GM19099 (cell line): Measurements from ENCODE around the gene CT45A10.
"Not testable (repeated sequence)": the region's sequence is repeated elsewhere in the genome, so short reads cannot be mapped to it uniquely, and the experiment has no call there.

ENCODE experiments used
- POLR2A ChIP-seq: IDR thresholded peaks from 3 replicates; pipeline ENCODE4 v1.6.1; 2011; ENCODE audit warnings: low read depth; ENCODE audit not compliant: insufficient read length; ENCODE audit errors: extremely low read depth

CT45A10 gene, protein sequence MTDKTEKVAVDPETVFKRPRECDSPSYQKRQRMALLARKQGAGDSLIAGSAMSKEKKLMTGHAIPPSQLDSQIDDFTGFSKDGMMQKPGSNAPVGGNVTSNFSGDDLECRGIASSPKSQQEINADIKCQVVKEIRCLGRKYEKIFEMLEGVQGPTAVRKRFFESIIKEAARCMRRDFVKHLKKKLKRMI

DNA sequence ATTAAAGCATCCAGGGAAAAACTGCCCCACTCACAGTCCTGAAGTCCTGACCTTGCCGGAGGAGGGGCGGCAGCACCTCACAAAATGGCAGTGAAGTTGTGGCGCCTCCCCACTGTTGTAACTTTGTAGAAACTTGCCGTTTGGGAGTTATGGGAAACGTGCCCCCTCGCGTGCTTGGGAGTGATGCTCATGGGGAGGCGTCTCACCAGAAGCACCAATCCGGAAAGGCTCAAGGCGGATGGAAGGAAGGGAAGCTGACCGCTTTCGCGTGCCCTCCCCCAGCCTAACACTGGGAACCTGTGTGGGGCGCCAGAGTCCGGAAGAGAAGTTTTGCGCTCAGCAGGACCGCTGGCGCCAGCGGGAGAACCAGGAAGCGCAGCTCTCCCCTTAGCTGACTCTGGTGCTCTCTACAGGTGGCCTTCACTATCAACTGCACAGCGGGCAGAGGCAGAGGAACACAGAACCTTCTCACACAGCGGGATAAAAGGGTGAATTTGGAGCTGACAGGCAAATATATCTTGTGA, at the start of gene CT45A10, which contains the start of gene SAGE1:
TSS of gene CT45A10 (minus strand) at position 151 of the 524 bp plus-strand sequence. CDS start 8,100 bp downstream, outside the sequence.
TSS of gene SAGE1 (plus strand) at position 423 of the 524 bp plus-strand sequence. CDS start 2,527 bp downstream, outside the sequence.
- TF ChIP-seq POLR2A = no peak

DNA sequence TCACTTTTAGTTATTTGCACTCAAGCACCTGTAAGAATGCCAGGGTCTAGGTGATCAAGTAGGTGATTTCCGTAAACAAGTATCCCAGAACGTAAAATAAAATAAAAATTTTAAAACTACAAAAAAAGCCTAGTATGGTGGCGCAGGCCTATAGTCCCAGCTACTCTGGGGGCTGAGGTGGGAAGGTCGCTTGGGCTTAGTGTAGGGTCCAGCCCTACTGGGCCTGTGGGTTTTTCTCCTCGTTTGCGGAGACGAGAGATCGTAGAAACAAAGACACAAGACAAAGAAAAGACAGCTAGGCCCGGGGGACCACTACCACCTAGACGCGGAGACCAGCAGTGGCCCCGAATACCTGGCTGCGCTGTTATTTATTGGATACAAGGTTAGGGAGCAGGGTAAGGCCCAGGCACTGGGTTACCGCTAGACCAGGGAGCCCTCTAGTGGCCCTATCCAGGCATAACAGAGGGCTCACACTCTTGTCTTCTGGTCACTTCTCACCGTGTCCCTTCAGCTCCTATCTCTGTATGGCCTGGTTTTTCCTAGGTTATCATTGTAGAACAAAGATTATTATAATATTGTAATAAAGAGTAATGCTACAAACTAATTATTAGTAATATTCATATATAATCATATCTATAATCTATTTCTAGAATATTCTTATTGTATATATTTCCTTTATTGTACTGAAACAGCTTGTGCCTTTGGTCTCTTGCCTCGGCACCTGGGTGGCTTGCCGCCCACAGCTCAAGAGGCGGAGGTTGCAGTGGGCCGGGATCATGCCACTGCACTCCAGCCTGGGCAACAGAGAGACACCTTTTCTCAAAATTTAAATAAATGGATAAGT, 38.6 kb upstream of the CT45A10 start:
- TF ChIP-seq POLR2A = no peak

DNA sequence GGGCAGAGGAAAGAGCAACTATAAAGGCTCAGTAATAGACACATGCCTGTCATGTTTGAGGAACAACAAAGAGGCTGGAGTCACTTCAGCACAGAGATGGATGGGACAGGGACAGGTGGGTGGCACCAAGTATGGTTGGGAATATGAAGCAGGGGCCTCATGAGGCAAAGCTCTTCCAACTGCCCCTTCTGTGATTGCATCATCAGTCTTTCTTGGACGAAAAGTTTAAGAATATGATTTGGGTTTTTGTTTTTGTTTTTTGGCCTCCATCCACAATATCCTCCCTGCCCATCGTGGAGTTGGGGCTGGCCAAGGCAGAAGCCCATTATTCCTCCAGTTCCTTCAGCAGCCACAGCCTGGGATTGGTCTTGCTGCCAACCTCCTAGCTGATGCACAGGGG, 34.7 kb upstream of the CT45A10 start:
- no peak for TF ChIP-seq POLR2A

DNA sequence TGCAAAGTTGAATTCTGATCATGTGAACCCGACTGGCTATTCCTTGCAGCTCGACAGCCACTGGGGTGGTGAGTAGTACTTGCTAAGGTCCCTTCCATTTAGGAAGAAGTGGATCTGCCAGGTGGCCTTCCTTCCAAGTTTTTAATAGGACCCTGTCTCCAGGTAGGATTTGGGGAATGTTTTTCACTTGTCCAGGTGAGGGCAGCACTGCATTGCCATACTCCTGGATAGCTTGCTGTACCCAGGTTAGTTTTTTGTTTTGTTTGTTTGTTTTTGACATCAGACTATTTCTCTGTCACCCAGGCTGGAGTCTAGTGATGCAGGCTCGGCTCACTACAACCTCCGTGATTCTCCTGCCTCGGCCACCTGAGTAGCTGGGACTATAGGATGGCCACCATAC, 30.1 kb upstream of the CT45A10 start:
- no peak for TF ChIP-seq POLR2A

DNA sequence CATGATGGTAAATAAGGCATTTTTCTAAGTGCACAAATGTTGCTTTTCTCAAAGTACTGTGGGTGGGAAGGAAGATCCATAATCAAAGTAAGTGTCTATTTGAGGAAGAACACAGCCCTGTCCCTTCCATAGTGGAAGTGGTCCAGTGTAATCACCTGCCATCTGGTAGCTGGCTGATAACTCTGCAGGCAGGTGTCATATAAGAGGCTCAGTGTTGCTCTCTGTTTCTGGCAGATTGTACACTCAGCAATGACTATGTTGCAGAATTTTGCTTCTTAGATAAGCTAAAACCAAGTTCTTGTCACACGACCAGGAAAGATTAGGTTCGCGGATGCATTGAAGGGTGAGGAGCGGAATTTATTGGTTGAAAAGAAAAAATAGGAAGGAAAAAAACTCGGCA, 21.2 kb upstream of the CT45A10 start:
- TF ChIP-seq POLR2A = no peak

DNA sequence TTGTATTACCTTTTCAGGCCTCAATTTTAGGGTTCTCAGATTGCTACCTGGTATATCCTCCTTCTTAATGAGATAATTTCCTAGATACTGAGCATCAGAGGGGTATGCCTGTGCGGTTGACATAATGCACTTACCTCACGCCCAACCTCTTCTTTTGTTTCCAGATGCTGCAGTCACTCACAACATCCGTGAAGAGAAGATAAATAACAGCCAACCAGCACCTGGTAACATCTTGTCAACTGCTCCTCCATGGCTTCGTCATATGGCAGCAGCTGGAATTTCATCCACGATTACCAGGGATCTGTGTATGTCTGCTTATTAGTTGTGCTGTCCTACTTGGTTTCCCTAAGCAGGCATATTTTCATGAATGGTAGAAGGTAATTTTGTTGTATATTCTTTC, 17.0 kb upstream of the CT45A10 start:
- TF ChIP-seq POLR2A = no peak

DNA sequence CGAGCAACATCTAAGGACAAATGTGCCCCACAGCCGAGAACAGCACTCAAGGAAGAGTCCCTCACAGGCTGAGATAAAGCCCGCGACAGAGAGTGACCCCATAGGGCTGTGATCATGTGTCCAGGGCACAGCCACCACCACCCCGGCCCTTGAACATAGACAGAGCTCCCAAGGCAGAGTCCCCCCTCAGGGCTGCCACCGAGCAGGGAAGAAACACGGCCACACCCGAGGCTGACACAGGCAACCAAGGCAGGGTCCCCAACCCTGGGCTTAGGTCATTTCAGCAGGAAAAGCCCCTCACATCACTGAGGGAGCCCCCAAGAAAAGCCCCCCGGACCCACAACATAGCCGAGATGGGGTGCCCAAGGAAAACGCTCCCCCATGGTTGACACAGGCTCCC, 463 bp downstream of the CT45A10 start:
- TF ChIP-seq POLR2A = no peak

DNA sequence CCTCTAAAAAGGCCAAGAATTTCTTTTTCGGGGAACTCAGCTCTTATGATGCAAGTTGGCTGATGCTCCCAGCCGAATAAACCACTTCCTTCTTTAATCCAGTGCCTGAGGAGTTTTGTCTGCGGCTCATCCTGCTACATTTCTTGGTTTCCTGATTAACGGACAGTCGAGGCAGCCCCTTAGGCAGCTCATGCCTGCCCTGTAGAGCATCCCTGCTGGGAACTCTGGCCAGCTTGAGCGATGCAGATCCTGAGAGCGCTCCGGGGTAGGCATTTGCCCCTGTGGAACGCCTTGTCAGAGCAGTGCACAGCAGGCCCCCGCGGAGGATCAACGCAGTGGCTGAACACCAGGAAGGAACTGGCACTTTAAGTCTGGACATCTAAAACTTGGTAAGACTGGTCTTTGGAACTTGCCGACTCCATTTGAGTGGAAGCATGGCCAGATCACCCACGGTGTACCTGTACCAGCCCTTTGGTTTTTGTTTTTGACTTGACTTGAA, 3.1 kb downstream of the CT45A10 start:
- TF ChIP-seq POLR2A = no peak

DNA sequence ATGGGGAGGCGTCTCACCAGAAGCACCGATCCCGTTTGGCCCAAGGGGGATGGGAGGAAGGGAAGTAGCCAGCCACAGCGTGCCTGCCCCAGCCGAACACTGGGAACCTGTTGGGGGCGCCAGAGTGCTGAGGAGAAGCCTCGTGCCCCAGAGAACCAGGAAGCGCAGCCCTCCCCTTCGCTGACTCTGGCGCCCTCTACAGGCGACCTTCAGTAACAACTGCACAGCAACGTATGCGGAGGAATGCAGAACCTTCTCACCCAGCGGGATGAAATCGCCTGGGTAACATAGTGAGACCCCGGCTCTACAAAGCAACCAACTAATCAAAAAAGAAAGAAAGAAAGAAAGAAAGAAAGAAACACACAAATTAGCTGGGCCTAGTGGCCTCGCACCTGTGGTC, 21.5 kb downstream of the CT45A10 start, which contains the start of gene CT45A9:
TSS of gene CT45A9 (minus strand) at position 101 of the 400 bp plus-strand sequence. CDS start 3,751 bp downstream, outside the sequence.
- TF ChIP-seq POLR2A = not testable (repeated sequence)

DNA sequence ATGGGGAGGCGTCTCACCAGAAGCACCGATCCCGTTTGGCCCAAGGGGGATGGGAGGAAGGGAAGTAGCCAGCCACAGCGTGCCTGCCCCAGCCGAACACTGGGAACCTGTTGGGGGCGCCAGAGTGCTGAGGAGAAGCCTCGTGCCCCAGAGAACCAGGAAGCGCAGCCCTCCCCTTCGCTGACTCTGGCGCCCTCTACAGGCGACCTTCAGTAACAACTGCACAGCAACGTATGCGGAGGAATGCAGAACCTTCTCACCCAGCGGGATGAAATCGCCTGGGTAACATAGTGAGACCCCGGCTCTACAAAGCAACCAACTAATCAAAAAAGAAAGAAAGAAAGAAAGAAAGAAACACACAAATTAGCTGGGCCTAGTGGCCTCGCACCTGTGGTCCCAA, 38.8 kb downstream of the CT45A10 start, which contains the start of gene CT45A8:
TSS of gene CT45A8 (minus strand) at position 101 of the 400 bp plus-strand sequence. CDS start 3,755 bp downstream, outside the sequence.
- not testable (repeated sequence) for TF ChIP-seq POLR2A

DNA sequence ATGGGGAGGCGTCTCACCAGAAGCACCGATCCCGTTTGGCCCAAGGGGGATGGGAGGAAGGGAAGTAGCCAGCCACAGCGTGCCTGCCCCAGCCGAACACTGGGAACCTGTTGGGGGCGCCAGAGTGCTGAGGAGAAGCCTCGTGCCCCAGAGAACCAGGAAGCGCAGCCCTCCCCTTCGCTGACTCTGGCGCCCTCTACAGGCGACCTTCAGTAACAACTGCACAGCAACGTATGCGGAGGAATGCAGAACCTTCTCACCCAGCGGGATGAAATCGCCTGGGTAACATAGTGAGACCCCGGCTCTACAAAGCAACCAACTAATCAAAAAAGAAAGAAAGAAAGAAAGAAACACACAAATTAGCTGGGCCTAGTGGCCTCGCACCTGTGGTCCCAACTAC, 56.1 kb downstream of the CT45A10 start, which contains the start of gene CT45A7:
TSS of gene CT45A7 (minus strand) at position 101 of the 400 bp plus-strand sequence. CDS start 3,747 bp downstream, outside the sequence.
- TF ChIP-seq POLR2A = not testable (repeated sequence)
